GM23338 (cell line): ENCODE results near the gene NCOA6. TPM values are rescaled to one million over a fixed set of nuclear protein-coding genes. Genes with fewer than 3 reads are reported as not detected.

Experiments
- polyA plus RNA-seq: library from polyadenylated mRNA; unstranded; fragments of >200 nt; fragmentation: Nextera tagmentation; extraction: Ambion mirVana; gene quantifications from 2 replicates; pipeline ENCODE4 v1.2.1, GENCODE V29; 2016
- small RNA-seq: library from RNA; depleted of rRNA; stranded (forward); fragments of <200 nt; gene quantifications from one replicate; pipeline ENCODE3, GENCODE V24; 2014; ENCODE audit warnings: low replicate concordance
- total RNA-seq: library from RNA; depleted of rRNA; stranded (reverse); fragments of >200 nt; shearing (Covaris generic); gene quantifications from 2 replicates; pipeline ENCODE4 v1.2.3, GENCODE V29; 2014; rRNA removed

Gene NCOA6
- total and polyA plus RNA-seq, 2 experiments from 2014 or later: 10.6 to 17.4 TPM

Small RNAs within 50 kb of the gene (small RNA-seq; reads per million reads assigned to genes)
- not detected for gene AL118520.1

Other genes starting within 250 kb of the NCOA6 start
- gene PIGU, start 148.6 kb downstream of the NCOA6 start, total RNA-seq: 28.9 and 31.3 TPM in 2 replicates
- 22.4 and 24.3 TPM in 2 replicates for gene PIGU, start 148.6 kb downstream of the NCOA6 start, polyA plus RNA-seq
- 3.3 and 3.8 TPM in 2 replicates for gene TP53INP2, start 121.3 kb downstream of the NCOA6 start, total RNA-seq
- 2.4 and 2.7 TPM in 2 replicates for gene TP53INP2, start 121.3 kb downstream of the NCOA6 start, polyA plus RNA-seq
- gene GGT7, start 47.2 kb upstream of the NCOA6 start, total RNA-seq: 23.6 and 24.9 TPM in 2 replicates
- gene GGT7, start 47.2 kb upstream of the NCOA6 start, polyA plus RNA-seq: 19.0 and 24.6 TPM in 2 replicates
- 43.4 and 49.3 TPM in 2 replicates for gene ACSS2, start 51.0 kb upstream of the NCOA6 start, total RNA-seq
- 26.1 and 26.8 TPM in 2 replicates for gene ACSS2, start 51.0 kb upstream of the NCOA6 start, polyA plus RNA-seq
- gene GSS, start 130.2 kb upstream of the NCOA6 start, total RNA-seq: 47.5 and 63.3 TPM in 2 replicates
- gene GSS, start 130.2 kb upstream of the NCOA6 start, polyA plus RNA-seq: 31.4 and 34.0 TPM in 2 replicates
- 0.10 and 0.78 TPM in 2 replicates for gene MYH7B, start 130.2 kb upstream of the NCOA6 start, total RNA-seq
- gene MYH7B, start 130.2 kb upstream of the NCOA6 start, polyA plus RNA-seq: 1.0 and 1.1 TPM in 2 replicates